Measurements from ENCODE around the gene NES.

The NES gene

DNA sequence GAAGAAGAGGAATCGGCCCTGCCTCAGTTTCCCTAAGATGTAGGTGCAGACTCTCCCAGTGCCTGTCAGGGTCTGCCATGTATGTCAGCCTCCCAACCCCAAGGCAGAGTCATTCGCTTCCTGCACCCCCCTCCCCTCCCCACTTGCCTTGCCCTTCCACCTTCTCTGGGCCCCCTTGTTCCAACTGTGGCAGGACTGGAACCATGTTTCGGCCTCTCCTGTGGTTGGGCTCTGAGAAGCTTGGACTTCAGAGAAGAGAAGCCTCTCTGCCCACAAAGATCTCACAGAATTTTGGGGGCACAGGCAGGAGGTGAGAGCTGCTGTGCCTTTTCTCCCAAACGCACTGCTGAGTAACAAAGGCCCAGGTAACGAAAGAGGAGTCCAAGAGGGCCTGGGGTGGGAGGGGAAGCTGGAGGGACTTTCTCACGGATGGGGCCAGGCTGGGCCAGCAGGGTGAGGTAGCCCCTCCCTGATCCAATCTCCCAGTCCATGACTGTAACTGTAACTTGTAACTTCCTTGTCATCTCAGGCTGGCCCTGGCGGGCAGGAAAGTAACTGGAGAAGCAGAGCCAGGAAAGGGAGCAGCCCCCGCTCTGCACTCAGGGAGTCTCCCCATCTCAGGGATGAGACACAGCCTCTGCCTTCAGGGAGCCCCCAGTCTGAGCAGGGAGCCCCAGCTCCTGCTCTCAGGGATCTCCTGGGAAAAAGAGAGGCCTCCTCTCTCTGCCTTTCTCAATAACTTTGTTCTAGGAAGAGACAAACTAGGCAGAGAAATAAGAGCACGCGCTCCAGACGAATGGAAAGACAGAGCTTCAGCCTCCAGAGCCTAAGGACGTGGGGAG is 16.9 kb upstream of the NES start:
- H3K27me3 Mint-ChIP-seq (ENCODE audit: low read depth) = peaks cover 76% of the 10 kb centered on the region
- no peak overlapping the region for H3K4me3 Mint-ChIP-seq
- no peaks in the 10 kb centered on the region for H3K9me3 Mint-ChIP-seq
- peaks cover 3% of the 10 kb centered on the region for H3K36me3 Mint-ChIP-seq (ENCODE audit: low read depth)
- no peak overlapping the region for H3K27ac Mint-ChIP-seq
- H3K4me1 Mint-ChIP-seq (ENCODE audit: low read depth) = peaks cover 21% of the 10 kb centered on the region

- Mint-ChIP-seq H3K27ac (no peak overlapping the region), H3K36me3 (ENCODE audit: low read depth) (peaks cover 2% of the 10 kb centered on the region), H3K9me3 (no peaks in the 10 kb centered on the region), H3K4me3 (no peak overlapping the region), H3K4me1 (ENCODE audit: low read depth) (peaks cover 22% of the 10 kb centered on the region), H3K27me3 (ENCODE audit: low read depth) (peaks cover 76% of the 10 kb centered on the region)
These were observed 16.0 kb upstream of the NES start for GRCh38 chr1:156692925-156693847.

DNA sequence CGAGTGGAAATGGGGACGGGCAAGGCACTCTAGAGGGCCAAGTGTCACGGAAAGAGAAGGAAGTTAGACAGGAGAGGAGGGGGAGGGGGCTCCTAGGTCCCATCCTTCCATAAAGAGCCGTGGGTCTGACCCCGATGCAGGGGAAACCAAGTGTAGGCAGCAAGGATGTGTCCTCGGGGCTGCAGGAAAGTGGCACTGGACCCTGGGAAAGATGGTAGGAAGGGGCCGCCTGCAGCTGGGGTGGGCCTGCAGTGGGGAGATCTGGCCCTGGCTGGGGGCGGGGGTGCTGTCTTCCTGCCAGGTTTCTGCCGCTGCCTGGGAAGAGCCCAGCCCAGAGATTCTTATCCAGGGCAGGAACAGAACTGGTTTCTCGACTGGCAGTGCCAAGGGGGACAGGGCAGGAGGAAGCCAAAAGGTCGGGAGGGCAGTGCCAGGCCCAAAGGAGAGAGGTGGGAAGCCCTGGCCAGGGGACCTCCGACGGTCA is 15.3 kb upstream of the NES start:
- peaks cover 2% of the 10 kb centered on the region for H3K36me3 Mint-ChIP-seq (ENCODE audit: low read depth)
- peaks cover 22% of the 10 kb centered on the region for H3K4me1 Mint-ChIP-seq (ENCODE audit: low read depth)
- H3K9me3 Mint-ChIP-seq = no peaks in the 10 kb centered on the region
- H3K4me3 Mint-ChIP-seq = no peak overlapping the region
- H3K27ac Mint-ChIP-seq = no peak overlapping the region
- peaks cover 76% of the 10 kb centered on the region for H3K27me3 Mint-ChIP-seq (ENCODE audit: low read depth)

DNA sequence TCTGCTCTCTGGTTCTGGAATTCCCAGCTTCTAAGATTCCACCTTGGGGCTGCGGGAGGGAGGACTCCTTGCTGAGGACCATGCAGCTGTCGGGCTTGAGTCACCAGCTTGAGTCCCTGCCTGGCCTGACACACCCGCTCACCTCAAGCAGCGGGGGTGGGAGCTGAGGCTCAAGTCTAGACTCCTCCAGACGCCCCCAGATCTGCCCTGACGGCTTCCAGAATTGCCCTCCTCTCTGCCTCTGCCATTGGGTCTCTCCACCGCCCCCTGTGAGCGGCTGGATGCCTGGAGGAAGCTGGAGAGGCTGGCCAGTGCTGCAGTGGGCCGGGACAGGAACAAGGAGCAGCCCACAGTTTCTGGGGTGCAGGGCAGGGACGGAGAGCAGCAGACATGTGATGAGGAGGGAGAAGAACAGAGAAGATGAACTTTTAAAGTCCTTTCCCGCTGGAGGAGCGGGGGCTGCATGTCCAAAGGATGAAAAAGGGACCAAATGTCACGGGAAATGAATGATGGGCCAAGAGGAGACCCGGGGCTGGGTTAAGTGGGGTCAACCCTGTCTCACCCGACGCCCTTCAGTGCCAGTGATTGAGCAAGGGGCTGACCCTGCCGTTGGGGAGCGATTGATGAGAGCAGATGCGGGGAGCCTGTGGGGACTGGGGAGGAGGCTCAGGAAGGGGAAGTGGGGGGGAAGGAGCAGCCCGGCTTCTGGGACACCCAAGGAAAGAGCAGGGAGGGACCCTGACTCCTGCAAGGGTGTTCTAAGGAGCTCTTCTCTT is 14.6 kb upstream of the NES start:
- peaks cover 70% of the 10 kb centered on the region for H3K27me3 Mint-ChIP-seq (ENCODE audit: low read depth)
- H3K36me3 Mint-ChIP-seq (ENCODE audit: low read depth) = peaks cover 2% of the 10 kb centered on the region
- H3K4me3 Mint-ChIP-seq = no peak overlapping the region
- no peaks in the 10 kb centered on the region for H3K9me3 Mint-ChIP-seq
- peaks cover 22% of the 10 kb centered on the region for H3K4me1 Mint-ChIP-seq (ENCODE audit: low read depth)
- H3K27ac Mint-ChIP-seq = no peak overlapping the region

GRCh38 chr1:156691191-156691590 is 14.0 kb upstream of the NES start:
- H3K4me1 Mint-ChIP-seq (ENCODE audit: low read depth) = peaks cover 22% of the 10 kb centered on the region
- no peak overlapping the region for H3K27ac Mint-ChIP-seq
- H3K4me3 Mint-ChIP-seq = no peak overlapping the region
- H3K9me3 Mint-ChIP-seq = no peaks in the 10 kb centered on the region
- H3K36me3 Mint-ChIP-seq (ENCODE audit: low read depth) = peaks cover 2% of the 10 kb centered on the region
- H3K27me3 Mint-ChIP-seq (ENCODE audit: low read depth) = peaks cover 64% of the 10 kb centered on the region

DNA sequence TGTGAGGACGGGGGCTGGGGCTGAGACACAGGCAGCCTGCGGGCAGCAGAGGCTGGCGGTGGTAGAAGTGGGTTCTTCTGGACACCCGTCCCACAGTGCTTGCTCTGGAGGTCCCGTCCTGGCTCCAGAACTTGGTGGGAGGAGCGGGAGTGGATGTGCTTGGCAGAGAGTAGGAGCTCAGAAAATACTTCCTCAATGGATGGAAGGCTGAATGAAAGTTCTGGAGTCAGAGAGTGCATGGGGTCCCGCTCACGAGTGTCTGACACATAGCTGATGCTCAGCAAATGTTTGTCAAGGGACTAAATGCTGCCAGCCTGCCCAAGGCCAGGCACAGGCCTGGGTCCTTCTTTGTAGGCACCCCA is 13.4 kb upstream of the NES start:
- H3K9me3 Mint-ChIP-seq = no peaks in the 10 kb centered on the region

GRCh38 chr1:156689953-156690674 is 12.9 kb upstream of the NES start:
- H3K27ac Mint-ChIP-seq = no peak overlapping the region
- H3K4me1 Mint-ChIP-seq (ENCODE audit: low read depth) = peaks cover 22% of the 10 kb centered on the region
- H3K9me3 Mint-ChIP-seq = no peaks in the 10 kb centered on the region
- H3K36me3 Mint-ChIP-seq (ENCODE audit: low read depth) = peaks cover 2% of the 10 kb centered on the region
- no peak overlapping the region for H3K4me3 Mint-ChIP-seq
- H3K27me3 Mint-ChIP-seq (ENCODE audit: low read depth) = peaks cover 67% of the 10 kb centered on the region

More for the DNA sequence above, 13.4 kb upstream of the NES start:
- no peak overlapping the region for H3K4me3 Mint-ChIP-seq
- peaks cover 2% of the 10 kb centered on the region for H3K36me3 Mint-ChIP-seq (ENCODE audit: low read depth)
- H3K4me1 Mint-ChIP-seq (ENCODE audit: low read depth) = peaks cover 22% of the 10 kb centered on the region
- no peak overlapping the region for H3K27ac Mint-ChIP-seq
- peaks cover 66% of the 10 kb centered on the region for H3K27me3 Mint-ChIP-seq (ENCODE audit: low read depth)

DNA sequence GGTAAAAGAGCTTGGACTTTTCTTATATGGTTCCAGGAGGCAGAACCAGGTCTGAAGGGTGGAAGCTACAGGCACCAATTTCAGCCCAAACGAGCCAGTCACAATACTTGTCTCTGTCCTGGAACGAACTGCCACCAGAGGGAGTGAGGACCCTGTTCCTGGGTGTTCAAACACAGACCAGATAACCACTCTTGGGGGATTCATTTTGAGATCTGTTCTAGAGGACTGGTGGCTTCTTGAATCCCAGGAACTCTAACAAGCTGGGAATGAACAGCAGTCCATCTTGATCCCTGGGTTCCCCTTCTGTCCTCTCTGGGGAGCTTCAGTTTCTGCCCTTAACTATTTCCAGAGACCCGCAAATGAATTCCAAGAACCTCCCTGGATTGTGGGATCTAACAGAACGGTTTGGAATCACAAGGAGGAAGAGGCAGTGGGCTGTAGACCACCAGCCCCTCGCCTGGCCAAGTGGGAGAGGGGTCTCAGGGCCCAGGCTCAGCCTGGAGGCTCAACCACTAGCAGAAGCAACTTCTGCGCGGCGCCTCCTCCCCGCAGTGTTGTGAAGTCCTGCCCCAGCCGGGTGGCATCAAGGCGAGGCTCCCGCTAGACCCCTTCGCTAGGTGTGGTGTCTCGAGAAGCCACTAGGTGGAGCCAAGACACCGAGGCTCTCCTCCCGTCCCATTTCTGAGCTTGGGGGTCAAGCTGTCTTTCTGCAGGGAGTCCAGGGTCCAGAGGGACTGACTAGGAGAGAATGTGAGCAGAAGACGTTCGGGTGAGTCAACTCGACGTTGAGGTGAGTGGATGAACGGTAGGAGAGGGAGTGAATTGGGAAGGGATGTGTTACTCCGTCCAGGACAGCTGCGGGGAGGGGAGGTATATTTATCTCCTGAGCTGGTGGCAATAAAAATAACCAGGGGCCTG is 12.1 kb upstream of the NES start:
- Mint-ChIP-seq H3K27ac (no peak overlapping the region), H3K27me3 (ENCODE audit: low read depth) (peaks cover 63% of the 10 kb centered on the region), H3K4me3 (peak overlapping the region; percentile 61), H3K36me3 (ENCODE audit: low read depth) (peaks cover 2% of the 10 kb centered on the region), H3K9me3 (no peaks in the 10 kb centered on the region), H3K4me1 (ENCODE audit: low read depth) (peaks cover 28% of the 10 kb centered on the region)

- H3K27me3 Mint-ChIP-seq (ENCODE audit: low read depth) = peaks cover 41% of the 10 kb centered on the region
- peak overlapping the region; percentile 58 for H3K27ac Mint-ChIP-seq
- no peak overlapping the region for H3K4me3 Mint-ChIP-seq
- H3K36me3 Mint-ChIP-seq (ENCODE audit: low read depth) = no peaks in the 10 kb centered on the region
- no peaks in the 10 kb centered on the region for H3K9me3 Mint-ChIP-seq
- H3K4me1 Mint-ChIP-seq (ENCODE audit: low read depth) = peaks cover 19% of the 10 kb centered on the region
These were observed 7.1 kb upstream of the NES start for GRCh38 chr1:156684227-156684782.

DNA sequence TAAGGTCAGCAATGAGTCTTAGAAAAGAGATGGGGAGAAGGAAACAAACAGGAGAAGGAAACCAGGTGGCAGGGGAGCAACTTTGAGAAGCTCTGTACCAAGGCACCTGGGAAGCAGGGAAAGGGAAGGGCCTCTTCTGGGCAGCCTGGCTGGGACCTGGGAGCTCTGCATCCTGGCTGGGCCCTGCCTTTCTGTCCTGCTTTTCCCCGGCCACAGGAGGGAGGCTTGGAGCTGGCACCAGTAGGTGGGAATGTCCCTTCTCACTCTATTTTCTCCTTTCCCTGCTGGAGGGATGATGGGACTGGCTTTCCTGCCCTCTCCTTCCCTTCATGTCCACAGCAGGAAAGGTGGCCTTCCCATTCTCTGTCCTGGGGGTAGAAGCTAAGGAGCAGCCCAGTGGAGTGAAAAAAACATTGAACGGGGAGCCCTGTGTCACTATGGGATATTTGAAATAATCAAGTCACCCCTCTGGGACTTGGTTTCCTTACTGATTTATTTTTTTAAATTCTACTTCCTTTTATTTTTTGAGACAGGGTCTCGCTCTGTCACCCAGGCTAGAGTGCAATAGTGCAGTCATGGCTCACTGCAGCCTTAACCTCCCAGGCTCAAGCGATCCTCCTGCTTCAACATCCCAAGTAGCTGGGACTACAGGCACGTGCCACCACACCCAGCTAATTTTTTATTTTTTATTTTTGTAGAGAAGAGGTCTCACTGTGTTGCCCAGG is 5.1 kb upstream of the NES start:
- H3K9me3 Mint-ChIP-seq = no peaks in the 10 kb centered on the region
- no peak overlapping the region for H3K27ac Mint-ChIP-seq
- H3K36me3 Mint-ChIP-seq (ENCODE audit: low read depth) = no peaks in the 10 kb centered on the region
- H3K4me3 Mint-ChIP-seq = no peak overlapping the region
- H3K27me3 Mint-ChIP-seq (ENCODE audit: low read depth) = peaks cover 47% of the 10 kb centered on the region
- peaks cover 24% of the 10 kb centered on the region for H3K4me1 Mint-ChIP-seq (ENCODE audit: low read depth)

- H3K36me3 Mint-ChIP-seq (ENCODE audit: low read depth) = no peaks in the 10 kb centered on the region
- no peaks in the 10 kb centered on the region for H3K9me3 Mint-ChIP-seq
- peaks cover 24% of the 10 kb centered on the region for H3K4me1 Mint-ChIP-seq (ENCODE audit: low read depth)
- H3K4me3 Mint-ChIP-seq = no peak overlapping the region
- no peak overlapping the region for H3K27ac Mint-ChIP-seq
- H3K27me3 Mint-ChIP-seq (ENCODE audit: low read depth) = peaks cover 51% of the 10 kb centered on the region
These were observed 4.2 kb upstream of the NES start for GRCh38 chr1:156681196-156681960.

GRCh38 chr1:156680056-156680455 is 2.8 kb upstream of the NES start:
- no peaks in the 10 kb centered on the region for H3K36me3 Mint-ChIP-seq (ENCODE audit: low read depth)
- no peak overlapping the region for H3K4me3 Mint-ChIP-seq
- no peak overlapping the region for H3K27ac Mint-ChIP-seq
- no peaks in the 10 kb centered on the region for H3K9me3 Mint-ChIP-seq
- H3K4me1 Mint-ChIP-seq (ENCODE audit: low read depth) = peaks cover 24% of the 10 kb centered on the region
- H3K27me3 Mint-ChIP-seq (ENCODE audit: low read depth) = peaks cover 61% of the 10 kb centered on the region

All from T-helper 1 cell treated with Interleukin-12 subunit alpha and Interleukin-12 subunit beta and Interleukin-4 antibody, amounts not matched to agents 30 μg/mL and 1 μg/mL, for 36 hours (primary cell).